Psoas muscle (tissue), 8 donors: ENCODE results near the gene NOD1. TPM values are rescaled to one million over a fixed set of nuclear protein-coding genes. Genes with fewer than 3 reads are reported as not detected.

ENCODE experiments used
- ATAC-seq, 4 donors: fragments of 200-7000 bp; cut with Tn5 transposase; one replicate each; pipeline ENCODE4 v1.9.1; 2020; ENCODE audit warnings: moderate library complexity in 3 of 4, mild to moderate bottlenecking in 2 of 4
- DNase-seq, 2 donors: peaks; one replicate each; pipeline ENCODE4 v3.0.0-alpha.2; 2020
- H3K27ac ChIP-seq: fragments of 200-600 bp; one replicate; pipeline ENCODE4 v1.8.0; 2022
- H3K27me3 ChIP-seq, 3 donors: fragments of 200-600 bp in 1 of 3; one replicate each; pipeline versions ENCODE4 v1.6.1 to v1.8.0; 2013 to 2022; ENCODE audit warnings: low read length in 2 of 3, mild to moderate bottlenecking in 2 of 3, moderate library complexity in 1 of 3; ENCODE audit not compliant: insufficient read depth in 3 of 3
- H3K36me3 ChIP-seq, 2 donors: fragments of 200-600 bp in 1 of 2; one replicate each; pipeline versions ENCODE4 v1.6.1 to v1.8.0; 2013 to 2022; ENCODE audit warnings: low read depth in 1 of 2, mild to moderate bottlenecking in 1 of 2, moderate library complexity in 1 of 2; ENCODE audit not compliant: insufficient read depth in 1 of 2
- H3K4me1 ChIP-seq: fragments of 200-600 bp; one replicate; pipeline ENCODE4 v1.8.0; 2022
- H3K4me3 ChIP-seq: fragments of 200-600 bp; one replicate; pipeline ENCODE4 v1.8.0; 2022; ENCODE audit warnings: mild to moderate bottlenecking
- H3K9me3 ChIP-seq: fragments of 200-600 bp; one replicate; pipeline ENCODE4 v1.8.0; 2022
- WGBS, 3 donors: extraction: QIAGEN DNeasy Blood & Tissue Kit; methylation state at CpG; one replicate each; pipeline versions ENCODE4 v1.1.6 to v1.1.7; 2013; 5-methylcytosine and 5-hydroxymethylcytosine counted together
- intact Hi-C, 2 donors: fragments of 100-400 bp; cut with DNase I; formaldehyde crosslinking; loops; one replicate each; pipeline versions ENCODE4 v1.11.0 to v1.14.2; 2022
- polyA plus RNA-seq, 3 donors: library from polyadenylated mRNA; stranded (reverse); fragments of 200-250 nt; gene quantifications; one replicate each; pipeline ENCODE4 v1.2.3, GENCODE V29; 2013
- total RNA-seq, 4 donors: library from RNA; stranded (reverse); fragmentation: NEBNext Ultra II Directional in 2 of 4; extraction: Animal tissue kit (Norgen Biotek cat#: 25700) in 2 of 4; gene quantifications; one replicate each; pipeline versions ENCODE4 v1.2.1 to v1.2.4, GENCODE V29; 2021 to 2023
- TF ChIP-seq, protein P1 (sequence below): fragments of 200-600 bp; IDR thresholded peaks from one replicate; pipeline ENCODE4 v1.8.0; 2022; ENCODE audit warnings: antibody characterized with exemption
- donor health status: healthy with polysubstance abuse.
- donor health status: DM: no; HTN: no; CAD: no; lungs with moderate emphysema.
- donor health status: Bipolar disorder and iron deficiency.
- donor health status: healthy.
- donor health status: DM: yes; HTN: yes; CAD: no.
- donor health status: DM: no; HTN: no; CAD: no.
- donor health status: DM: no; HTN: no; CAD: no.
- donor health status: DM: yes; HTN: yes; CAD: no.

NOD1 gene
- total and polyA plus RNA-seq, 7 donors = 1.7 to 4.1 (median 2.6) TPM

DNA sequence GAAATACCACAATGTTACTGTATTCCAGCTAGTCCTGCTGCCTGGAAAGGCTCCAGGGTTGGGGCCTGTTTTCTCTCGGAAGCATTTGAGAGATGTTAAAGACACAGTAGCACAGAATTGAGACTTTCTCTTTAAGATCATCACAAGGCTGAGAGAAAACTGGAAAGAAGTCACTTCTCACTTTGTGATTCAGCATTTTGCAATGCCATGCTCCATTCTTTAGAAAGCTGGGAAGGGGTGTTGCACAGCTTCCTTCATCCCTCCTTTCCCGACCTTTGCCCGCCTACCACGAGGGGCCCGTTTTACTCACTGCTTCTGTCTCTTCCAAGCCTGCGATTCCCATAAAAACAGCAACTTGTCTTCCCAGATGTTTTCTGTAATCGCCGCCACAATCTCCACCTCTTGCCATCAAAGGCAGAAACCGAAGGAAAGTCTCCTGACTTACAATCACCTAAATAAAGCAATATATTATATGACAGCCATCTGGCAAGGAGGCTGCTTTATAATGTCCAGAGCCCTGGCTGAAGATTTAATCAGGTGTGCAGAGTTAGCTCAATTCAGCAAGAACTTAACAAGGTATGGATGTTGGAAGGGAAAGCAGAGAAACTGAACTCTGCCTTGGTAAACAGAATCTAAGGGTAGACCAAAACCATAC lies 18.9 kb downstream of the NOD1 start:
- 42 to 55% (median 44%) methylated on average over 9 of the region's 9 CpGs for WGBS, 3 donors
- ATAC-seq (peak; percentile 15 to 65 (median 60)), DNase-seq (peak in 1 of 2 donors; percentile 71)
- peak overlapping the region; percentile 41 for H3K27ac ChIP-seq
- intact Hi-C loops = no loop called here
- no peak overlapping the region for H3K4me3 ChIP-seq
- no peaks in the 10 kb centered on the region for H3K9me3 ChIP-seq
- H3K36me3 ChIP-seq = peaks cover 0 to 24% of the 10 kb centered on the region in 2 donors
- TF ChIP-seq, protein P1, sequence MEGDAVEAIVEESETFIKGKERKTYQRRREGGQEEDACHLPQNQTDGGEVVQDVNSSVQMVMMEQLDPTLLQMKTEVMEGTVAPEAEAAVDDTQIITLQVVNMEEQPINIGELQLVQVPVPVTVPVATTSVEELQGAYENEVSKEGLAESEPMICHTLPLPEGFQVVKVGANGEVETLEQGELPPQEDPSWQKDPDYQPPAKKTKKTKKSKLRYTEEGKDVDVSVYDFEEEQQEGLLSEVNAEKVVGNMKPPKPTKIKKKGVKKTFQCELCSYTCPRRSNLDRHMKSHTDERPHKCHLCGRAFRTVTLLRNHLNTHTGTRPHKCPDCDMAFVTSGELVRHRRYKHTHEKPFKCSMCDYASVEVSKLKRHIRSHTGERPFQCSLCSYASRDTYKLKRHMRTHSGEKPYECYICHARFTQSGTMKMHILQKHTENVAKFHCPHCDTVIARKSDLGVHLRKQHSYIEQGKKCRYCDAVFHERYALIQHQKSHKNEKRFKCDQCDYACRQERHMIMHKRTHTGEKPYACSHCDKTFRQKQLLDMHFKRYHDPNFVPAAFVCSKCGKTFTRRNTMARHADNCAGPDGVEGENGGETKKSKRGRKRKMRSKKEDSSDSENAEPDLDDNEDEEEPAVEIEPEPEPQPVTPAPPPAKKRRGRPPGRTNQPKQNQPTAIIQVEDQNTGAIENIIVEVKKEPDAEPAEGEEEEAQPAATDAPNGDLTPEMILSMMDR = no peak
- peaks cover 12% of the 10 kb centered on the region for H3K4me1 ChIP-seq
- no peaks in the 10 kb centered on the region for H3K27me3 ChIP-seq

DNA sequence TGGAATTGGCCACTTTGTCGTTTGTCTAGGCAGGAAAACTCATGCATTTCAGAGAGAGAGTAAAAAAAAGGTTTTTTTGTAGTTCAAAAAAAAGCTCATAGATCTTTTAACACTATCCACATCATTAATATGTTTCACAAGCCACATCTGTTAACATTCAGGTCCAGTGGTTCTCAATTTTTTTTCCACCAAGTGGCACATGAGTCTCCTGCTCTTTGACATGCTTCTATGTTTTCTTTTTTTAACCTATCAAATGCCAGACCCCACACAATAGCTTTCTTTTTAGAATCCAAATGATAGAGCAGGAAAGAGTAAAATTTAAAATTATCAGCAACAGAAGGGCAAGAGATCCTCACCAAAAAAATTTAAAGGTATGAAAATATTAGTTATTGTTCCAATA lies 20.3 kb downstream of the NOD1 start:
- TF ChIP-seq, protein P1 = no peak
- H3K36me3 ChIP-seq = peaks cover 0 to 31% of the 10 kb centered on the region in 2 donors
- ATAC-seq (no peak), DNase-seq (no peak)
- WGBS, 3 donors = 41 to 59% (median 45%) methylated on average over 1 of the region's 1 CpG
- H3K27ac ChIP-seq = no peak overlapping the region
- H3K4me1 ChIP-seq = peaks cover 7% of the 10 kb centered on the region
- intact Hi-C loops = no loop called here
- no peak overlapping the region for H3K4me3 ChIP-seq
- H3K27me3 ChIP-seq = no peaks in the 10 kb centered on the region
- H3K9me3 ChIP-seq = no peaks in the 10 kb centered on the region

- H3K4me3 ChIP-seq = no peak overlapping the region
- peaks cover 0 to 70% of the 10 kb centered on the region in 2 donors for H3K36me3 ChIP-seq
- TF ChIP-seq, protein P1 = no peak
- H3K9me3 ChIP-seq = no peaks in the 10 kb centered on the region
- DNase-seq (no peak), ATAC-seq (peak in 3 of 4 donors; percentile 46 to 58 (median 56))
- peaks cover 6% of the 10 kb centered on the region for H3K4me1 ChIP-seq
- no peaks in the 10 kb centered on the region for H3K27me3 ChIP-seq
- no peak overlapping the region for H3K27ac ChIP-seq
- intact Hi-C loops = no loop called here
- WGBS, 3 donors = 30 to 35% (median 33%) methylated on average over 3 of the region's 3 CpGs
Measured at GRCh38 chr7:30453921-30454320, 24.7 kb downstream of the NOD1 start.

DNA sequence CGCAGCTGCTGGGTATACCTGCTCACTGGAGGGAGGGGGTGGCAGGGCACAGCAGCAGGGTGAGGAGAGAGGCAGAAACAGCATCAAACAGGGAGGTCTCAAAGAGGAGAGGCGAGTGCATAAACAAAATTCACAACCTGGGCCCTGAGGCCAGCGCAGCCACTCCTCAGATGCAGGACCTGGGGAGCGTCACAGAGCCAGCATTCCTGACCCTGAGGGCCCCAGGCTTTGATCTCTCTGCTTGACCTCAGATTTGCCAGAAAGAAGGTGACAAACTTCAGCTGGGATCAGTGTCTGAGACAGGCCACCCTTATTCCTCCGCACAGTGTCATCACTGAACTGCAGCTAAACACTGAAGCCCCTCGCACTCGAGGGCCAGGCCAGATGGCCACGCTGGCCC lies 25.6 kb downstream of the NOD1 start:
- TF ChIP-seq, protein P1 = no peak
- Histone ChIP-seq H3K4me3 (no peak overlapping the region), H3K27ac (no peak overlapping the region), H3K4me1 (peaks cover 6% of the 10 kb centered on the region), H3K27me3 (no peaks in the 10 kb centered on the region), H3K36me3 (peaks cover 0 to 74% of the 10 kb centered on the region in 2 donors), H3K9me3 (no peaks in the 10 kb centered on the region)
- DNase-seq (no peak), ATAC-seq (no peak)
- WGBS, 3 donors = 92 to 95% (median 95%) methylated on average over 8 of the region's 8 CpGs
- intact Hi-C loops = no loop called here
